A204.1 (cell line): ENCODE measurements around the gene XYLT2.

Source experiments
- FAIRE-seq: peaks from 2 replicates; lab custom pipeline; 2012; peaks lifted over from hg19 to GRCh38; lab: Jason Lieb, UNC

XYLT2 gene

GRCh38 chr17:50365165-50365564 lies 19.2 kb downstream of the XYLT2 start:
- no peak for FAIRE-seq

- no peak for FAIRE-seq
Observed at GRCh38 chr17:50365649-50366393, 19.9 kb downstream of the XYLT2 start.

GRCh38 chr17:50367401-50367800 lies 21.5 kb downstream of the XYLT2 start:
- no peak for FAIRE-seq

- FAIRE-seq = no peak
Observed at GRCh38 chr17:50370052-50370451, 24.1 kb downstream of the XYLT2 start.

GRCh38 chr17:50371526-50371925 lies 25.6 kb downstream of the XYLT2 start:
- no peak for FAIRE-seq

- no peak for FAIRE-seq
Observed at GRCh38 chr17:50372222-50372757, 26.4 kb downstream of the XYLT2 start.

- FAIRE-seq = no peak
Observed at GRCh38 chr17:50372758-50373556, 27.0 kb downstream of the XYLT2 start, which contains the start of the genes EME1 and MRPL27. TSS of gene EME1 (plus strand) at chr17:50373229. CDS start at chr17:50375209, 1,980 bp downstream. TSS of gene MRPL27 (minus strand) at chr17:50373184. CDS start at chr17:50373170, 14 bp downstream.

GRCh38 chr17:50373705-50374104 lies 27.8 kb downstream of the XYLT2 start:
- FAIRE-seq = no peak

GRCh38 chr17:50375858-50376538 lies 30.1 kb downstream of the XYLT2 start:
- FAIRE-seq = no peak

- FAIRE-seq = no peak
Observed at GRCh38 chr17:50379351-50380132, 33.6 kb downstream of the XYLT2 start.

GRCh38 chr17:50380369-50381259 lies 34.7 kb downstream of the XYLT2 start:
- FAIRE-seq = no peak

GRCh38 chr17:50381260-50381815 lies 35.4 kb downstream of the XYLT2 start:
- FAIRE-seq = no peak

- no peak for FAIRE-seq
Observed at GRCh38 chr17:50381920-50382319, 36.0 kb downstream of the XYLT2 start.

GRCh38 chr17:50382931-50383330 lies 37.0 kb downstream of the XYLT2 start:
- no peak for FAIRE-seq

- FAIRE-seq = no peak
Observed at GRCh38 chr17:50386510-50386909, 40.6 kb downstream of the XYLT2 start.

- FAIRE-seq = no peak
Observed at GRCh38 chr17:50388728-50389127, 42.8 kb downstream of the XYLT2 start.

GRCh38 chr17:50389534-50389933 lies 43.6 kb downstream of the XYLT2 start:
- FAIRE-seq = no peak

GRCh38 chr17:50392621-50393020 lies 46.7 kb downstream of the XYLT2 start:
- FAIRE-seq = no peak

GRCh38 chr17:50393700-50394099 lies 47.8 kb downstream of the XYLT2 start:
- no peak for FAIRE-seq

GRCh38 chr17:50394711-50395110 lies 48.8 kb downstream of the XYLT2 start:
- FAIRE-seq = no peak
